Smooth muscle cell (in vitro differentiated cells): Measurements from ENCODE around the gene HUNK. TPM values are rescaled to one million over a fixed set of nuclear protein-coding genes. Genes with fewer than 3 reads are reported as not detected.

Source experiments
- DNase-seq: peaks from one replicate; lab custom pipeline; 2025; ENCODE audit not compliant: unreplicated experiment; lab: John Stamatoyannopoulos, UW
- H2AFZ ChIP-seq: fragments of 200-600 bp; sonication (generic); 2 replicates; pipeline ENCODE4 v1.6.0; 2016; ENCODE audit warnings: antibody characterized with exemption, low read depth, mild to moderate bottlenecking
- H3F3A ChIP-seq: fragments of 200-600 bp; sonication (generic); 2 replicates; pipeline ENCODE4 v1.6.0; 2017; ENCODE audit warnings: antibody characterized with exemption, low read depth
- H3K27ac ChIP-seq: fragments of 200-600 bp; sonication (generic); 2 replicates; pipeline ENCODE4 v1.5.1; 2016; ENCODE audit warnings: low read depth, mild to moderate bottlenecking
- H3K27me3 ChIP-seq: fragments of 200-600 bp; sonication (generic); 2 replicates; pipeline ENCODE4 v1.6.1; 2016; ENCODE audit warnings: low read depth, mild to moderate bottlenecking
- H3K36me3 ChIP-seq: fragments of 200-600 bp; sonication (generic); 2 replicates; pipeline ENCODE4 v1.5.1; 2016; ENCODE audit warnings: low read depth
- H3K4me1 ChIP-seq: fragments of 200-600 bp; sonication (generic); 2 replicates; pipeline ENCODE4 v1.5.1; 2016; ENCODE audit warnings: low read depth
- H3K4me2 ChIP-seq: fragments of 200-600 bp; sonication (generic); 2 replicates; pipeline ENCODE4 v1.6.0; 2016; ENCODE audit warnings: mild to moderate bottlenecking
- H3K4me3 ChIP-seq: fragments of 200-600 bp; sonication (generic); 2 replicates; pipeline ENCODE4 v1.5.1; 2016; ENCODE audit warnings: mild to moderate bottlenecking
- H3K79me2 ChIP-seq: fragments of 200-600 bp; sonication (generic); 2 replicates; pipeline ENCODE4 v1.6.0; 2016; ENCODE audit warnings: low read depth, mild to moderate bottlenecking
- H3K9ac ChIP-seq: fragments of 200-600 bp; sonication (generic); 2 replicates; pipeline ENCODE4 v1.6.0; 2016; ENCODE audit warnings: low read depth
- H3K9me3 ChIP-seq: fragments of 200-600 bp; sonication (generic); replicated peaks from 2 replicates; pipeline ENCODE4 v1.5.1; 2016; ENCODE audit warnings: low read depth
- H4K20me1 ChIP-seq: fragments of 200-600 bp; sonication (generic); 2 replicates; pipeline ENCODE4 v1.6.0; 2016; ENCODE audit warnings: low read depth
- WGBS: methylation state at CpG from one replicate; pipeline ENCODE4 v1.1.7; 2016; ENCODE audit warnings: low lambda C conversion rate; 5-methylcytosine and 5-hydroxymethylcytosine counted together
- polyA plus RNA-seq: library from polyadenylated mRNA; unstranded; fragments of >200 nt; fragmentation: Nextera tagmentation; extraction: Ambion mirVana; gene quantifications from 2 replicates; pipeline ENCODE4 v1.2.1, GENCODE V29; 2016
- total RNA-seq: library from RNA; depleted of rRNA; stranded (reverse); fragments of >200 nt; gene quantifications from 2 replicates; pipeline ENCODE4 v1.2.3, GENCODE V29; 2014
- TF ChIP-seq, protein P1 (sequence below): fragments of 200-600 bp; sonication (generic); IDR thresholded peaks from 2 replicates; pipeline ENCODE4 v1.5.1; 2017; ENCODE audit warnings: borderline replicate concordance, mild to moderate bottlenecking, antibody characterized with exemption; ENCODE audit not compliant: insufficient read depth, poor library complexity, severe bottlenecking

HUNK gene
- total and polyA plus RNA-seq, 2 experiments from 2014 or later = 5.5 to 11.6 TPM

- no peak overlapping the region for H3K9ac ChIP-seq
- H3K4me3 ChIP-seq = peak overlapping the region; percentile 92
- H3F3A ChIP-seq = no peaks in the 10 kb centered on the region
- 73% methylated on average over 21 of the region's 21 CpGs for whole genome bisulfite sequencing
- DNase-seq = no peak
- peaks cover 58% of the 10 kb centered on the region for H3K79me2 ChIP-seq
- no peaks in the 10 kb centered on the region for H3K36me3 ChIP-seq
- peaks cover 47% of the 10 kb centered on the region for H4K20me1 ChIP-seq
- H3K27me3 ChIP-seq = no peaks in the 10 kb centered on the region
- peak overlapping the region; percentile 95 for H3K4me2 ChIP-seq
- TF ChIP-seq, protein P1, sequence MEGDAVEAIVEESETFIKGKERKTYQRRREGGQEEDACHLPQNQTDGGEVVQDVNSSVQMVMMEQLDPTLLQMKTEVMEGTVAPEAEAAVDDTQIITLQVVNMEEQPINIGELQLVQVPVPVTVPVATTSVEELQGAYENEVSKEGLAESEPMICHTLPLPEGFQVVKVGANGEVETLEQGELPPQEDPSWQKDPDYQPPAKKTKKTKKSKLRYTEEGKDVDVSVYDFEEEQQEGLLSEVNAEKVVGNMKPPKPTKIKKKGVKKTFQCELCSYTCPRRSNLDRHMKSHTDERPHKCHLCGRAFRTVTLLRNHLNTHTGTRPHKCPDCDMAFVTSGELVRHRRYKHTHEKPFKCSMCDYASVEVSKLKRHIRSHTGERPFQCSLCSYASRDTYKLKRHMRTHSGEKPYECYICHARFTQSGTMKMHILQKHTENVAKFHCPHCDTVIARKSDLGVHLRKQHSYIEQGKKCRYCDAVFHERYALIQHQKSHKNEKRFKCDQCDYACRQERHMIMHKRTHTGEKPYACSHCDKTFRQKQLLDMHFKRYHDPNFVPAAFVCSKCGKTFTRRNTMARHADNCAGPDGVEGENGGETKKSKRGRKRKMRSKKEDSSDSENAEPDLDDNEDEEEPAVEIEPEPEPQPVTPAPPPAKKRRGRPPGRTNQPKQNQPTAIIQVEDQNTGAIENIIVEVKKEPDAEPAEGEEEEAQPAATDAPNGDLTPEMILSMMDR = no peak
- no peak overlapping the region for H3K27ac ChIP-seq
- no peak overlapping the region for H2AFZ ChIP-seq
- peaks cover 26% of the 10 kb centered on the region for H3K4me1 ChIP-seq
- no peaks in the 10 kb centered on the region for H3K9me3 ChIP-seq
Observed at GRCh38 chr21:31875496-31876015, 2.7 kb downstream of the HUNK start.

GRCh38 chr21:31877463-31877957 lies 4.7 kb downstream of the HUNK start:
- no peak for DNase-seq
- no peak overlapping the region for H3K9ac ChIP-seq
- H3K36me3 ChIP-seq = no peaks in the 10 kb centered on the region
- WGBS = 82% methylated on average over 5 of the region's 5 CpGs
- H3K27me3 ChIP-seq = no peaks in the 10 kb centered on the region
- peaks cover 51% of the 10 kb centered on the region for H4K20me1 ChIP-seq
- peaks cover 75% of the 10 kb centered on the region for H3K79me2 ChIP-seq
- H3K9me3 ChIP-seq = no peaks in the 10 kb centered on the region
- TF ChIP-seq, protein P1 = no peak
- H3K4me3 ChIP-seq = no peak overlapping the region
- no peaks in the 10 kb centered on the region for H3F3A ChIP-seq
- H3K4me2 ChIP-seq = no peak overlapping the region
- peaks cover 29% of the 10 kb centered on the region for H3K4me1 ChIP-seq
- no peak overlapping the region for H3K27ac ChIP-seq
- H2AFZ ChIP-seq = no peak overlapping the region

GRCh38 chr21:31878831-31879230 lies 6.0 kb downstream of the HUNK start:
- TF ChIP-seq, protein P1 = no peak
- no peaks in the 10 kb centered on the region for H3F3A ChIP-seq
- H2AFZ ChIP-seq = no peak overlapping the region
- H3K4me1 ChIP-seq = peaks cover 29% of the 10 kb centered on the region
- no peak overlapping the region for H3K4me3 ChIP-seq
- DNase-seq = no peak
- H3K36me3 ChIP-seq = no peaks in the 10 kb centered on the region
- H3K27ac ChIP-seq = no peak overlapping the region
- H3K9me3 ChIP-seq = no peaks in the 10 kb centered on the region
- H3K4me2 ChIP-seq = no peak overlapping the region
- 84% methylated on average over 2 of the region's 2 CpGs for WGBS
- H3K79me2 ChIP-seq = peaks cover 88% of the 10 kb centered on the region
- peaks cover 51% of the 10 kb centered on the region for H4K20me1 ChIP-seq
- no peaks in the 10 kb centered on the region for H3K27me3 ChIP-seq
- H3K9ac ChIP-seq = no peak overlapping the region

DNA sequence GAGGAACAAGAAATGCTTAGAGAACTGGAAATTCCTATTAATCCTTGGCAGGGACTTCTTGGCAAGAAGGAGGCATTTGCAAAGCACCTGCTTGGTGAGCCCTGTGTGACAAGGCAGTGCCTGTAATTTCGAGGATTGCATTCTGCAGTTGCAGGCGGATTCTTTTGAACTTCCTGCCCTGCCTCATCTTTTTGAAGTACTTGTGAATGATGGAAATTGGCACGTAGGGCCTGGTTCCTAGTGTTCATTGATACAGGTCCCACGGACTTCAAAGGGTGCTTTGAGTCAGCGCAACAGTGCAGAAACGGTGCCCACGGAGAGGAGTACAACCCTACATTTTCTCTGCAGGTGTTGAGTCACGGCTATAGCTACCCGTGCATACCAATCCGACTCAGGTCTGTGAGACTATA lies 6.4 kb downstream of the HUNK start:
- TF ChIP-seq, protein P1 = no peak
- WGBS = 75% methylated on average over 10 of the region's 10 CpGs
- Histone ChIP-seq H3K27ac (no peak overlapping the region), H3K27me3 (no peaks in the 10 kb centered on the region), H4K20me1 (peaks cover 51% of the 10 kb centered on the region), H3K4me3 (no peak overlapping the region), H3K36me3 (no peaks in the 10 kb centered on the region), H3F3A (no peaks in the 10 kb centered on the region), H3K4me2 (no peak overlapping the region), H3K4me1 (peaks cover 29% of the 10 kb centered on the region), H2AFZ (no peak overlapping the region), H3K9me3 (no peaks in the 10 kb centered on the region), H3K9ac (no peak overlapping the region), H3K79me2 (peaks cover 91% of the 10 kb centered on the region)
- DNase-seq = no peak
